PC-3 (cell line): ENCODE results near the gene MACROD2. TPM values are rescaled to one million over a fixed set of nuclear protein-coding genes. Genes with fewer than 3 reads are reported as not detected.

Source experiments
- ATAC-seq: fragments of 200-7000 bp; cut with Tn5 transposase; 2 replicates; pipeline ENCODE4 v1.9.1; 2020; ENCODE audit warnings: mild to moderate bottlenecking, moderate library complexity
- BruUV-seq: library from RNA; stranded (reverse); fragments of 400-500 nt; replicated peaks from 2 replicates; lab custom pipeline; 2021; lab: Mats Ljungman, UMichigan
- CTCF ChIA-PET: fragments of 300-600 bp; sonication (Branson Sonifier 250); formaldehyde crosslinking; loops from one replicate; lab custom pipeline; 2022; ENCODE audit warnings: antibody characterized with exemption; lab: Charles Lee
- POLR2A ChIA-PET: fragments of 300-600 bp; sonication (Branson Sonifier 250); formaldehyde crosslinking; loops from one replicate; lab custom pipeline; 2022; ENCODE audit warnings: antibody characterized with exemption; ENCODE audit not compliant: unreplicated experiment; lab: Charles Lee
- DNase-seq: peaks from one replicate; pipeline ENCODE4 v3.0.0-alpha.2; 2015
- H2AFZ ChIP-seq: fragments of 300-600 bp; sonication (generic); 2 replicates; pipeline ENCODE4 v1.6.0; 2016; ENCODE audit warnings: antibody characterized with exemption, low read length
- H3F3A ChIP-seq: fragments of 300-600 bp; sonication (generic); one replicate; pipeline ENCODE4 v1.6.0; 2017; ENCODE audit warnings: antibody characterized with exemption, low read length, control low read depth, mild to moderate bottlenecking; ENCODE audit not compliant: unreplicated experiment
- H3K27ac ChIP-seq: fragments of 300-600 bp; sonication (generic); 2 replicates; pipeline ENCODE4 v1.5.1; 2016; ENCODE audit warnings: mild to moderate bottlenecking, low read length
- H3K27me3 ChIP-seq: fragments of 300-600 bp; sonication (generic); 2 replicates; pipeline ENCODE4 v1.6.1; 2016; ENCODE audit warnings: low read length, mixed read lengths
- H3K36me3 ChIP-seq: fragments of 300-600 bp; sonication (generic); 2 replicates; pipeline ENCODE4 v1.6.1; 2016; ENCODE audit warnings: low read depth, mixed run types, low read length, mixed read lengths
- H3K4me1 ChIP-seq: fragments of 300-600 bp; sonication (generic); 2 replicates; pipeline ENCODE4 v1.5.1; 2016; ENCODE audit warnings: low read length; ENCODE audit not compliant: insufficient read depth
- H3K4me2 ChIP-seq: fragments of 300-600 bp; sonication (generic); 2 replicates; pipeline ENCODE4 v1.6.0; 2016; ENCODE audit warnings: low read length
- H3K4me3 ChIP-seq: fragments of 300-600 bp; sonication (generic); 2 replicates; pipeline ENCODE4 v1.5.1; 2016; ENCODE audit warnings: mild to moderate bottlenecking, low read length, mixed read lengths
- H3K79me2 ChIP-seq: fragments of 300-600 bp; sonication (generic); 2 replicates; pipeline ENCODE4 v1.6.1; 2017; ENCODE audit warnings: low read length, mixed read lengths
- H3K9ac ChIP-seq: fragments of 300-600 bp; sonication (generic); 2 replicates; pipeline ENCODE4 v1.6.0; 2016; ENCODE audit warnings: mild to moderate bottlenecking, low read length
- H3K9me2 ChIP-seq: fragments of 300-600 bp; sonication (generic); replicated peaks from 2 replicates; pipeline ENCODE4 v1.6.1; 2016; ENCODE audit warnings: mixed run types, low read length, mixed read lengths
- H3K9me3 ChIP-seq: fragments of 300-600 bp; sonication (generic); 2 replicates; pipeline ENCODE4 v1.6.1; 2016; ENCODE audit warnings: low read length, mixed read lengths
- H4K20me1 ChIP-seq: fragments of 300-600 bp; sonication (generic); 2 replicates; pipeline ENCODE4 v1.6.1; 2016; ENCODE audit warnings: low read length, mixed read lengths
- CTCF ChIP-seq: fragments of 300-600 bp; sonication (generic); conservative IDR thresholded peaks from 2 replicates; pipeline ENCODE4 v1.5.1; 2017; ENCODE audit warnings: antibody characterized with exemption, low read depth, mild to moderate bottlenecking, low read length
- EZH2 ChIP-seq: fragments of 300-600 bp; sonication (generic); IDR thresholded peaks from one replicate; pipeline ENCODE4 v1.6.1; 2017; ENCODE audit warnings: antibody characterized with exemption, mild to moderate bottlenecking, low read length; ENCODE audit not compliant: unreplicated experiment
- EZH2phosphoT487 ChIP-seq: fragments of 300-600 bp; sonication (generic); IDR thresholded peaks from 2 replicates; pipeline ENCODE4 v1.6.1; 2018; ENCODE audit warnings: mild to moderate bottlenecking, antibody characterized with exemption, low read length, borderline replicate concordance
- intact Hi-C: fragments of 100-400 bp; cut with micrococcal nuclease; formaldehyde crosslinking; loops from 2 replicates; pipeline ENCODE4 v1.9.0; 2023
- total RNA-seq: library from RNA; depleted of rRNA; stranded (reverse); fragments of >200 nt; gene quantifications from 2 replicates; pipeline ENCODE4 v1.2.3, GENCODE V29; 2014

Gene MACROD2
- total RNA-seq, 1 experiment from 2014 or later, result 3.1 TPM

DNA sequence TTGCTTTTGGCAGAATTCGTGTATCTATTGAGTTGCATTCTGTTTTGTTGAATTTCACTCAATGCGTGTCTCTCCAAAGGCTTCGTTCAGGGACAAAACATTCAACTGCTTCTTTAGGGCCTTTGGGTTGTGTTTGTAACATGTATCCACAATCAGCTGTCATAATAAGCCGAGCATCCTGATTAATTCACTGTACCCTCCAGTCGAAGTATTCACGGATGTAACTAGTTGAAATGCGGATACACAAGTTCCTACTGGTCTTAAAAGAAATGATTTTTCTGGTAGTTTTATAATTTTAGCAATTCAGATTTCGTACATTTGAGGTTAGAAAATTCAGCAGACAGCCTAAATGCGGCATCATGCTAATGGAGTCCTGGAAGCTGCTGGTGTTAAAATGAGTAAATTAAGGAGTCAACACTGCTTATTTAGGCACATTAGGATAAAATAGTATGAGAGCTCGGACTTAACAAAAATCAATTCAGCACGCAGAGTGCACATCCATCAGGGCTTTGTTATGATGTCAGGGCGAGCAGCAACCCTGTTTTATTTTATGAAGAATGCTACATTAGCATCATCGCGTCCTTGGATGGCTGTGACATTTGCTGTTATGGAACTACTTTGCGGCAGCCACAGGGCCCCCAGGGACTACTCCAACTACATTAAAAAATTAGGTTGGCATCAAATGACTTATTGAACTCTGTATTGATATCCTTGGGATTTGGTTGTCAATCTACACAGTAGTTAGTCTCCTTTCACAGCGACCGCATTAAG, 831.4 kb downstream of the MACROD2 start:
- CTCF ChIA-PET, result no interaction called here
- H3K27me3 ChIP-seq, result no peaks in the 10 kb centered on the region

GRCh38 chr20:14828459-14828858, 833.1 kb downstream of the MACROD2 start:
- CTCF ChIA-PET, result no interaction called here
- no peaks in the 10 kb centered on the region for H3K9me3 ChIP-seq

More for the DNA sequence above, 831.4 kb downstream of the MACROD2 start:
- intact Hi-C loops, result no loop called here
- Histone ChIP-seq H3K9ac (no peak overlapping the region), H3K9me3 (no peaks in the 10 kb centered on the region), H3K9me2 (no peaks in the 10 kb centered on the region), H2AFZ (no peak overlapping the region), H3K36me3 (no peaks in the 10 kb centered on the region), H4K20me1 (no peaks in the 10 kb centered on the region), H3F3A (no peaks in the 10 kb centered on the region), H3K27ac (no peak overlapping the region), H3K79me2 (no peaks in the 10 kb centered on the region), H3K4me2 (no peak overlapping the region), H3K4me3 (no peak overlapping the region), H3K4me1 (peaks cover 3% of the 10 kb centered on the region)
- no TSS peak for BruUV-seq
- TF ChIP-seq CTCF (no peak), EZH2phosphoT487 (no peak), EZH2 (no peak)
- POLR2A ChIA-PET, result no interaction called here
- DNase-seq (no peak), ATAC-seq (no peak)

More at GRCh38 chr20:14828459-14828858, 833.1 kb downstream of the MACROD2 start:
- Histone ChIP-seq H3K4me1 (no peaks in the 10 kb centered on the region), H3K27me3 (no peaks in the 10 kb centered on the region), H3K27ac (no peak overlapping the region), H3K36me3 (no peaks in the 10 kb centered on the region), H4K20me1 (no peaks in the 10 kb centered on the region), H3K79me2 (no peaks in the 10 kb centered on the region), H3K9me2 (no peaks in the 10 kb centered on the region), H3F3A (no peaks in the 10 kb centered on the region), H3K4me3 (no peak overlapping the region), H3K9ac (no peak overlapping the region), H3K4me2 (no peak overlapping the region), H2AFZ (no peak overlapping the region)
- TF ChIP-seq EZH2 (no peak), EZH2phosphoT487 (no peak), CTCF (no peak)
- no peak for DNase-seq
- intact Hi-C loops, result no loop called here
- POLR2A ChIA-PET, result no interaction called here
- ATAC-seq, result no peak
- BruUV-seq, result no TSS peak
